ENCODE results near the gene ENTPD2. TPM values are rescaled to one million over a fixed set of nuclear protein-coding genes. Genes with fewer than 3 reads are reported as not detected.
"Not testable (repeated sequence)": the region's sequence is repeated elsewhere in the genome, so short reads cannot be mapped to it uniquely, and the experiment has no call there.

ENTPD2 gene
- polyA plus RNA-seq, 1 experiment = not detected

DNA sequence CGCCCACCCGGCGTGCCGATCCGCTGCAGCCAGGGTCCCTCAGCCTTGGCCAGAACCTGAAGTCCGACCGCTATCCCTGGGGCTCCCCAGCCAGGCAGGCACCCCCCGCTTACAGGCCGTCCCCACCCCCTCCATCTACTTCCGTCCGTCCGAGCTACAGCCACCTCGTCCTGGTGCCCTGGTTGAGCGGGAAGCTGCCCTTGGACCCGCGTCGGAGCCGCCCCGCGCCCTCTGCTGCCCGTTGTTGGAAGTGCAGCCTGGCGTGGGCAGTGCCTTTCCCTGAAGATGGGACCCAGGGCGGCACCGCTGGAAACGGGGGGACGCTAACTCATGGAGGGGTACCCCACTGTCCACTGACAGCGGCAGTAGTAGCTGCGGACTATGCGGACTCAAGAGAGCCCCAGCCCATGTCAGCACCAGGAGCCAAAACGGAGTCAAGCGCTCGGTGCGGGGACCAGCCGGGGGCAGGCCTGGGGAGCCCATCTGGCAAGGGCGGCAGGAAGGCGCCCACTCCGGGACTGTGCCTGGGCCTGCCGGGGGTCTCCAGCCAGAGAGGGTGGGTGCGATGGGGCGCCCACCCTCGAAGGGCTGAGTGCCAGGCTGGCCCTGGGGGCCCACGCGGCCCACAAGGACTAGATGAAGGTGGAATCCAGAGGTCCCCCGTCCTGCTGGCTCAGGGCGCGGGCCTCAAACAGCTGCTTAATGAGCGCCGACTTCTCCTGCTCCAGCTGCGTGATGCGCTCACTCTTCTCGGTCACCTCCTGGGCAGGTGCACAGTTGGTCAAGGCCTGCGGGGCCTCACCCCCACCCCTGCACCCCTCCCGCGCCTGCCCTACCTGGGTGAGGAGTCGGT lies 10.4 kb upstream of the ENTPD2 start:
- Histone ChIP-seq H3K27me3 (ENCODE audit: control insufficient read depth, insufficient read depth, low read length) (peaks cover 2% of the 10 kb centered on the region), H3K4me3 (ENCODE audit: low read depth, low read length) (no peak overlapping the region), H3K27ac (ENCODE audit: low read depth, low read length) (no peak overlapping the region), H3K9me3 (ENCODE audit: control insufficient read depth, insufficient read depth, low read length) (no peaks in the 10 kb centered on the region; the same call in 1 of the 2 replicates)
- no peak for DNase-seq (ENCODE audit: low read depth, low spot score)
- ChIA-PET CTCF (interaction anchor here (0.5 to 8.4 kb wide), 17 partner anchors 9 to 277 kb away, joined by 3 to 104 read pairs (median 4); partner anchors contain the start of genes ENTPD2 and NPDC1), POLR2A (interaction anchor here (1.1 to 1.2 kb wide), 2 partner anchors 9 to 125 kb away, joined by 3 read pairs; partner anchors contain the start of genes ANAPC2 and SSNA1)
- TF ChIP-seq, protein P1, sequence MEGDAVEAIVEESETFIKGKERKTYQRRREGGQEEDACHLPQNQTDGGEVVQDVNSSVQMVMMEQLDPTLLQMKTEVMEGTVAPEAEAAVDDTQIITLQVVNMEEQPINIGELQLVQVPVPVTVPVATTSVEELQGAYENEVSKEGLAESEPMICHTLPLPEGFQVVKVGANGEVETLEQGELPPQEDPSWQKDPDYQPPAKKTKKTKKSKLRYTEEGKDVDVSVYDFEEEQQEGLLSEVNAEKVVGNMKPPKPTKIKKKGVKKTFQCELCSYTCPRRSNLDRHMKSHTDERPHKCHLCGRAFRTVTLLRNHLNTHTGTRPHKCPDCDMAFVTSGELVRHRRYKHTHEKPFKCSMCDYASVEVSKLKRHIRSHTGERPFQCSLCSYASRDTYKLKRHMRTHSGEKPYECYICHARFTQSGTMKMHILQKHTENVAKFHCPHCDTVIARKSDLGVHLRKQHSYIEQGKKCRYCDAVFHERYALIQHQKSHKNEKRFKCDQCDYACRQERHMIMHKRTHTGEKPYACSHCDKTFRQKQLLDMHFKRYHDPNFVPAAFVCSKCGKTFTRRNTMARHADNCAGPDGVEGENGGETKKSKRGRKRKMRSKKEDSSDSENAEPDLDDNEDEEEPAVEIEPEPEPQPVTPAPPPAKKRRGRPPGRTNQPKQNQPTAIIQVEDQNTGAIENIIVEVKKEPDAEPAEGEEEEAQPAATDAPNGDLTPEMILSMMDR (IDR thresholded peaks at IDR 0.05; ENCODE audit: low read depth, low read length) = peak; percentile 85

DNA sequence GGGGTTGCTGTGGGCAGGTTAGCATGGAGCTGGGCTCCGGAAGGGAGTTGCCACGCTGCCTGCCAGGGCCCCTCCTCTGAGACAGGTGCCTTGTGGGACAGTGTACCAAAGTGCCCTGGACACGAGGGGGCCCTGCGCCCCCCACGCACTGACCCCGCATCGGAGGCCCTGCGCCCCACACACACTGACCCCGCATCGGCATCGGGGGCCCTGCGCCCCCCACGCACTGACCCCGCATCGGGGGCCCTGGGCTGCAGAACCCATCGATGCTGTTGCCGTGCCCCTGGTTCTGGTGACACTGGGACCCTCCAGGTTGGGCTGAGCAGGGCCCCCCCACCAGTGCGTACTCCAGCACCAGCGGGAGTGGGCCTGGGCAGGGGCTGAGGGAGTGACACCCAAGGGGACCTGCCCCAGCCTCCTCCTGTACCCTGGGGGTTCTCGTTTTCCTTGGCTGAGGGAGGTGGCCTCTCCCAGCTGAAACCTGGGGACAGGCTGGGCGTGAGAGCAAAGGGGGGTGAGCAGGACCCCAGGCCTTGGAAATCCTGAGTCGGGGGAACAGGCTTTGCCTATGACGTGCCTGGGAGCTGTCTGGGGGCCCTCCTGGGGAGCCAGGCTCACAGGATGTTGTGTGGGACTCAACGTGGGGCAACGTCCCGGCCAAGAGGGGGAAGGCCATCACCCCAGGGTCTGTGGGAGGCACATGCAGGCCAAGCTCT lies 9.6 kb upstream of the ENTPD2 start:
- H3K27ac ChIP-seq (ENCODE audit: low read depth, low read length) = no peak overlapping the region
- CTCF ChIA-PET = interaction anchor here (0.5 to 8.4 kb wide), 14 partner anchors 9 to 276 kb away, joined by 3 to 104 read pairs (median 4); partner anchors contain the start of genes ENTPD2 and NPDC1
- no peak overlapping the region for H3K4me3 ChIP-seq (ENCODE audit: low read depth, low read length)
- no peak for DNase-seq (ENCODE audit: low read depth, low spot score)
- peaks cover 2% of the 10 kb centered on the region for H3K27me3 ChIP-seq (ENCODE audit: control insufficient read depth, insufficient read depth, low read length)
- POLR2A ChIA-PET = interaction anchor here (1.1 to 1.2 kb wide), 2 partner anchors 8 to 125 kb away, joined by 3 read pairs; partner anchors contain the start of genes ANAPC2 and SSNA1
- TF ChIP-seq, protein P1 (IDR thresholded peaks at IDR 0.05; ENCODE audit: low read depth, low read length) = no peak
- H3K9me3 ChIP-seq (ENCODE audit: control insufficient read depth, insufficient read depth, low read length) = no peaks in the 10 kb centered on the region; the same call in 1 of the 2 replicates

GRCh38 chr9:137062798-137063197 lies 8.9 kb upstream of the ENTPD2 start:
- H3K4me3 ChIP-seq (ENCODE audit: low read depth, low read length); DNase-seq (ENCODE audit: low read depth, low spot score); H3K9me3 ChIP-seq (ENCODE audit: control insufficient read depth, insufficient read depth, low read length); H3K27ac ChIP-seq (ENCODE audit: low read depth, low read length); POLR2A ChIA-PET; H3K27me3 ChIP-seq (ENCODE audit: control insufficient read depth, insufficient read depth, low read length): not testable (repeated sequence)
- CTCF ChIA-PET = interaction anchor here (3.2 to 8.4 kb wide), 3 partner anchors 15 to 276 kb away, joined by 22 to 104 read pairs (median 23); partner anchors contain the start of gene NPDC1

GRCh38 chr9:137062384-137062783 lies 8.5 kb upstream of the ENTPD2 start:
- Histone ChIP-seq H3K27ac (ENCODE audit: low read depth, low read length) (no peak overlapping the region), H3K27me3 (ENCODE audit: control insufficient read depth, insufficient read depth, low read length) (peaks cover 4% of the 10 kb centered on the region), H3K4me3 (ENCODE audit: low read depth, low read length) (no peak overlapping the region), H3K9me3 (ENCODE audit: control insufficient read depth, insufficient read depth, low read length) (no peaks in the 10 kb centered on the region; the same call in 1 of the 2 replicates)
- TF ChIP-seq, protein P1 (IDR thresholded peaks at IDR 0.05; ENCODE audit: low read depth, low read length) = no peak
- ChIA-PET CTCF (interaction anchor here (3.2 to 8.4 kb wide), 3 partner anchors 14 to 275 kb away, joined by 22 to 104 read pairs (median 23); partner anchors contain the start of gene NPDC1), POLR2A (no interaction called here)
- no peak for DNase-seq (ENCODE audit: low read depth, low spot score)

- TF ChIP-seq, protein P1 (IDR thresholded peaks at IDR 0.05; ENCODE audit: low read depth, low read length) = no peak
- H3K27me3 ChIP-seq (ENCODE audit: control insufficient read depth, insufficient read depth, low read length) = peaks cover 24% of the 10 kb centered on the region
- CTCF ChIA-PET = interaction anchor here (0.5 to 1.8 kb wide), 4 partner anchors 9 to 111 kb away, joined by 3 to 20 read pairs (median 4); partner anchors contain the start of gene NPDC1
- no peak for DNase-seq (ENCODE audit: low read depth, low spot score)
- no peaks in the 10 kb centered on the region; the same call in 1 of the 2 replicates for H3K9me3 ChIP-seq (ENCODE audit: control insufficient read depth, insufficient read depth, low read length)
- no peak overlapping the region for H3K4me3 ChIP-seq (ENCODE audit: low read depth, low read length)
- POLR2A ChIA-PET = no interaction called here
- no peak overlapping the region for H3K27ac ChIP-seq (ENCODE audit: low read depth, low read length)
Observed at GRCh38 chr9:137058521-137059234, 4.8 kb upstream of the ENTPD2 start.

Data from AG04450 (cell line).